GM12891 (cell line): ENCODE data around the gene DDX39A.
A peak's percentile ranks its signal among the peaks of the same experiment; 100 is the strongest.
"Not testable (repeated sequence)": the region's sequence is repeated elsewhere in the genome, so short reads cannot be mapped to it uniquely, and the experiment has no call there.

Experiments used
- DNase-seq: peaks from one replicate; pipeline ENCODE4 v3.0.0; 2011; ENCODE audit warnings: low spot score; ENCODE audit not compliant: insufficient read length
- FAIRE-seq: peaks from 2 replicates; lab custom pipeline; 2011; peaks lifted over from hg19 to GRCh38; lab: Jason Lieb, UNC
- PAX5 ChIP-seq: IDR thresholded peaks from 2 replicates; pipeline ENCODE4 v1.6.1; 2011; ENCODE audit warnings: low read length, moderate library complexity, mild to moderate bottlenecking; ENCODE audit not compliant: insufficient read depth, severe bottlenecking
- POLR2A ChIP-seq: IDR thresholded peaks from 2 replicates; pipeline ENCODE4 v1.6.1; 2011; ENCODE audit warnings: low read depth, low read length, control low read depth
- POLR2AphosphoS5 ChIP-seq: IDR thresholded peaks from 2 replicates; pipeline ENCODE4 v1.6.1; 2011; ENCODE audit warnings: low read depth, low read length, control low read depth
- POU2F2 ChIP-seq: IDR thresholded peaks from 2 replicates; pipeline ENCODE4 v1.6.1; 2011; ENCODE audit warnings: low read depth, mild to moderate bottlenecking, control low read depth, low read length, moderate library complexity
- SPI1 ChIP-seq: IDR thresholded peaks from 2 replicates; pipeline ENCODE4 v1.6.1; 2011; ENCODE audit warnings: low read depth, low read length, control low read depth
- TAF1 ChIP-seq: IDR thresholded peaks from 2 replicates; pipeline ENCODE4 v1.6.1; 2011; ENCODE audit warnings: low read depth, low read length, control low read depth

Gene DDX39A

GRCh38 chr19:14402332-14403144 is 16.6 kb downstream of the DDX39A start:
- no peak for FAIRE-seq
- TF ChIP-seq SPI1 (no peak), POLR2AphosphoS5 (0 out of 2 replicates have a peak, but pooled peaks have one; percentile 27), TAF1 (no peak), POU2F2 (no peak)
- DNase-seq = no peak

GRCh38 chr19:14401468-14402195 is 17.5 kb downstream of the DDX39A start:
- no peak for DNase-seq
- no peak for FAIRE-seq
- TF ChIP-seq POLR2AphosphoS5 = no peak
- no peak for TF ChIP-seq PAX5
- no peak for TF ChIP-seq POLR2A
- TF ChIP-seq TAF1 = no peak
- no peak for TF ChIP-seq SPI1
- no peak for TF ChIP-seq POU2F2

DNA sequence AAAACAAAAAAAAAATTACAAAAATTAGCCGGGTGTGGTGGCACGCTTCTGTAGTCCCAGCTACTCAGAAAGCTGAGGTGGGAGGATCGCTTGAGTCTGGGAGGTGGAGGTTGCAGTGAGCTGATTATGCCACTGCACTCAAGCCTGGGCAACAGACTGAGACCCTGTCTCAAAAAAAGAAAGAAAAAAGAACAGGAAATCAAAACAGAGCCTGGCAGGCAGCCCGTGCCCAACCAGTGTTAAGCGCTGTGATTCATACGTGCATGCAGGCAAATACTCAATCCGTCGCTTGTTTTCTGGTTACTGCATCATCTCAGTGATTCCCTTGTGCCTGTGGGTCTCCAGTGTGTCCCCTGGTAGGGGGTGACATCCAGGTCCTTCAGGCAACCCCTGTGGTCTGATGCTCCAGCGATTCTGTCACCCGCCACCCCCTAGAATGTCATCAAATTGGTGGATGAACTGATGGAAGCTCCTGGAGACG is 18.1 kb downstream of the DDX39A start:
- no peak for FAIRE-seq
- DNase-seq = no peak

GRCh38 chr19:14397168-14397567 is 22.0 kb downstream of the DDX39A start:
- not testable (repeated sequence) for FAIRE-seq, DNase-seq

More for the DNA sequence above, 18.1 kb downstream of the DDX39A start:
- no peak for TF ChIP-seq SPI1
- no peak for TF ChIP-seq POLR2AphosphoS5
- no peak for TF ChIP-seq TAF1
- no peak for TF ChIP-seq POU2F2
- TF ChIP-seq POLR2A = no peak
- no peak for TF ChIP-seq PAX5

- FAIRE-seq = peak; percentile 35
Measured at GRCh38 chr19:14396730-14397129, 22.4 kb downstream of the DDX39A start.

DNA sequence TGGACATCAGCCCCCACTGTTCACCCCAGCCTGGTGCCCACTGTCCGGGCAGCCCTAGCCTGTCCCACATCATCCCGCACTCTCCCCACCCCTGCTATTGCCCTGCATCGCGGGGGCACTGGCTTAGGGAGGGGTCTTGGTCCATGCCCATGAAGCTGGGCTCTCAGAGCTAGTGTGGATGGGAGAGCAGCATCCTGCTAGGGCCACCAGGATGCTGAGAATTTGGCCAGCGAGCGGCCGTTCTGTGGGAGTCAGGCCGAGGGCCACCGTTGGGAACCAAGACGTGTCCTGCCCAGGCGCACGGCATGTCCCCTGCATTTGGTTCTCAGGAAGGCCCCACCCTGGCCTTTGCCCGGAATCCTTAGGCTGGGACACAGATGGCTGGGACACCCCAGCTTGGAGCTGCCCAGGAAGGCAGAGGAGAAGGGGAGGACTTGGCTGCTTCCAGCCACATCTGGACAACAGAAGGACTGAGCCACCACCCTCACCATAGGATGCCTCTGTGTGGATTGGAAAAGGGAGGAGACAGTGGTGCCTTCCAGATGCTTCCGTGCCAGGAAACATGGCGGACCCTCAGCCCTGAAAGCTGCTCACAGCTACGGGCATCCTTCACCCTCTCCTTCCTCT is 23.3 kb downstream of the DDX39A start:
- no peak for TF ChIP-seq PAX5
- TF ChIP-seq TAF1 = no peak
- 0 out of 2 replicates have a peak, but pooled peaks have one; percentile 11 for TF ChIP-seq POLR2AphosphoS5
- no peak for FAIRE-seq
- DNase-seq = no peak

More at GRCh38 chr19:14396730-14397129, 22.4 kb downstream of the DDX39A start:
- not testable (repeated sequence) for DNase-seq

DNA sequence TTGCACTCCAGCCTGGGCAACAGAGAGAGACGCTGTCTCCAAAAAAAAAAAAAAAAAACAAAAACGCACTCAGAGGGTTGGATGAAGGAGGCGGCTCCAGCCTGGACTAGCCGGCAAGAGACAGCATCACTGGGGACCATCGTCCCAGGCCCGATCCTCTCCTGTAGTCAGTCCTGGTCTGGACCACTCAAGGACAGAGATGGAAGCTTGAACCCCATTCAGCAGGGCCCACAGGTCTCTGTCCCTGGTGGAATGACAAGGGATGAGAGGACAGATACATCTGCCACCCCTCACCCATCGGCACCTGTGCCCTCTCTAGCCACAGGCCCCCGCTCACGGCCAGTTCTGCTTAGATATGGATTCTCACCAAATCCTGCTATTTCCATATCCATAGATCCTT is 23.9 kb downstream of the DDX39A start:
- TF ChIP-seq POU2F2 (no peak), POLR2AphosphoS5 (peak; percentile 38; the same call in 1 of the 2 replicates)
- DNase-seq (no peak), FAIRE-seq (no peak)

DNA sequence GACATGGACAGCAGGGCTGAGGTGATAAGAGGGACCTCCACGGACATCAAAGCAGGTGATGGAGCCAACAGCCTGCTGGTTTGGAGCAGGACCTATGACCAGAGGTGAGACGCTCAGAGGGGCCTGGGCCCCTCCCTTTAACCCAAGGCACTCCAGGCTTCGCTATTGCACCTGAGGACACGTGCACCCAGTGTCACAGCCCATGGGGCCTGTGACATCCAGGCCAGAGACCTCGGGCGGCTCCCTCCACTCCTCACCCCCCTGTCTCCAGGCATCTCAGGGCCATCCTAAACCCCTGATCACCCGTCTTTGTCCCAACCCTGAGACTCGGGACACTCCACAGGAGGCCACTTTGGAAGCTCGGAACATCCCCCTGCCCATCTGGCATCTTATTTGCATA is 25.0 kb downstream of the DDX39A start:
- TF ChIP-seq SPI1 (no peak), POLR2AphosphoS5 (no peak; the same call in 1 of the 2 replicates), TAF1 (no peak), PAX5 (no peak), POLR2A (no peak), POU2F2 (no peak)
- FAIRE-seq (no peak), DNase-seq (no peak)

DNA sequence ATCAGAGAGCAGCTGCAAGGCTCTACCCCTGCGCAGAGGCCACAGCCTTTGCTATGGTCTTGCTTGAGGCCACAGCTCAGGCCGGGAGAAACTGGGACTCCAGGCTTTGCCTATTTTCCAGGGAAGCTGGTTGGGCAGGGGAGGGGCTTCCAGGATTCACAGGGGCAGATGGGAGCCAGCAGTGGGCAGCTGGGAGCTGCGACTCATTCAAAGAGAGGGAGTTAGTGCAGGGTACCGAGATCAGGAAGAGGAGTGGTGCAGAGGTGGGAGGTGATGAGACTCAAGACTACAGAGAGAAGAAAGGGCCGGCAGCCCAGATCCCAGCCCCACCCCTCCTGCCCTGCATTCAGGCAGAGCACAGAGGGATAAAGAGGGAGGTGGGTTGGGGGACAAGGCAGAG is 25.8 kb downstream of the DDX39A start:
- no peak for FAIRE-seq
- TF ChIP-seq POLR2AphosphoS5 = no peak
- no peak for TF ChIP-seq POLR2A
- TF ChIP-seq TAF1 = no peak
- no peak for TF ChIP-seq SPI1
- TF ChIP-seq POU2F2 = no peak
- no peak for TF ChIP-seq PAX5
- DNase-seq = no peak

- TF ChIP-seq TAF1 = no peak
- no peak for TF ChIP-seq POLR2A
- TF ChIP-seq PAX5 = no peak
- TF ChIP-seq POU2F2 = no peak
- TF ChIP-seq POLR2AphosphoS5 = no peak
- TF ChIP-seq SPI1 = no peak
- FAIRE-seq (no peak), DNase-seq (no peak)
Measured at GRCh38 chr19:14391156-14391821, 27.9 kb downstream of the DDX39A start.
